Activated CD8-positive, alpha-beta memory T cell treated with anti-CD3 and anti-CD28 coated beads, Interleukin-2, amount 10 ng/mL, durations not matched to agents 7 days and 5 days (primary cell): ENCODE results near the gene PPIL3. TPM values are rescaled to one million over a fixed set of nuclear protein-coding genes. Genes with fewer than 3 reads are reported as not detected.

ENCODE experiments used
- ATAC-seq: fragments of 150-1000 bp; cut with Tn5 transposase; one replicate; pipeline ENCODE4 v1.10.0; 2021; ENCODE audit warnings: moderate library complexity
- CTCF ChIA-PET: fragments of 350-600 bp; sonication (Branson Sonifier 250); formaldehyde crosslinking; loops from one replicate; lab custom pipeline; 2021; ENCODE audit warnings: antibody characterized with exemption; lab: Charles Lee
- DNase-seq: peaks from one replicate; pipeline ENCODE4 v3.0.0-alpha.2; 2020
- H3K27ac Mint-ChIP-seq: one replicate; pipeline ENCODE4 v1.8.0; 2021; ENCODE audit warnings: mild to moderate bottlenecking, mixed read lengths
- H3K27me3 Mint-ChIP-seq: one replicate; pipeline ENCODE4 v1.8.0; 2021; ENCODE audit warnings: mixed read lengths
- H3K36me3 Mint-ChIP-seq: one replicate; pipeline ENCODE4 v1.8.0; 2021; ENCODE audit warnings: mild to moderate bottlenecking, mixed read lengths
- H3K4me1 Mint-ChIP-seq: one replicate; pipeline ENCODE4 v1.8.0; 2021; ENCODE audit warnings: mixed read lengths
- H3K4me3 Mint-ChIP-seq: one replicate; pipeline ENCODE4 v1.8.0; 2021; ENCODE audit warnings: mild to moderate bottlenecking, moderate library complexity, mixed read lengths
- H3K9me3 Mint-ChIP-seq: one replicate; pipeline ENCODE4 v1.8.0; 2022; ENCODE audit warnings: low read depth, mixed read lengths
- total RNA-seq, 2 experiments: library from RNA; stranded (reverse); gene quantifications; one replicate each; pipeline ENCODE4 v1.2.3, GENCODE V29; 2021

PPIL3 gene
- total RNA-seq, 2 experiments from 2014 or later: 40.2 to 41.5 TPM

GRCh38 chr2:200850512-200851256 lies 38.2 kb downstream of the PPIL3 start:
- DNase-seq (no peak), ATAC-seq (no peak)
- H3K9me3 Mint-ChIP-seq: no peaks in the 10 kb centered on the region
- peaks cover 46% of the 10 kb centered on the region for H3K36me3 Mint-ChIP-seq
- no peak overlapping the region for H3K27ac Mint-ChIP-seq
- H3K4me3 Mint-ChIP-seq: no peak overlapping the region
- H3K27me3 Mint-ChIP-seq: no peaks in the 10 kb centered on the region
- peaks cover 3% of the 10 kb centered on the region for H3K4me1 Mint-ChIP-seq
- CTCF ChIA-PET: no interaction called here

GRCh38 chr2:200847939-200848338 lies 40.9 kb downstream of the PPIL3 start:
- Mint-ChIP-seq H3K4me1 (peaks cover 3% of the 10 kb centered on the region), H3K9me3 (no peaks in the 10 kb centered on the region), H3K36me3 (peaks cover 26% of the 10 kb centered on the region), H3K4me3 (no peak overlapping the region), H3K27ac (no peak overlapping the region), H3K27me3 (no peaks in the 10 kb centered on the region)
- DNase-seq (no peak), ATAC-seq (no peak)
- CTCF ChIA-PET: no interaction called here

- Mint-ChIP-seq H3K36me3 (peaks cover 20% of the 10 kb centered on the region), H3K27me3 (peaks cover 4% of the 10 kb centered on the region), H3K4me1 (peaks cover 3% of the 10 kb centered on the region), H3K4me3 (no peak overlapping the region), H3K9me3 (no peaks in the 10 kb centered on the region), H3K27ac (no peak overlapping the region)
- ATAC-seq: no peak
- no peak for DNase-seq
- CTCF ChIA-PET: interaction anchor here (0.6 kb wide), 1 partner anchor 363 kb away, joined by 3 read pairs; no protein-coding TSS in a partner anchor
Observed at GRCh38 chr2:200847269-200847668, 41.6 kb downstream of the PPIL3 start.

GRCh38 chr2:200845669-200846325 lies 43.1 kb downstream of the PPIL3 start:
- ATAC-seq (no peak), DNase-seq (no peak)
- Mint-ChIP-seq H3K27me3 (peaks cover 4% of the 10 kb centered on the region), H3K4me3 (no peak overlapping the region), H3K9me3 (no peaks in the 10 kb centered on the region), H3K4me1 (peaks cover 2% of the 10 kb centered on the region), H3K27ac (no peak overlapping the region), H3K36me3 (peaks cover 6% of the 10 kb centered on the region)
- CTCF ChIA-PET: interaction anchor here (0.9 to 1.4 kb wide), 3 partner anchors 13 to 24 kb away, joined by 3 to 6 read pairs (median 3); no protein-coding TSS in a partner anchor

- CTCF ChIA-PET: interaction anchor here (0.9 to 1.4 kb wide), 3 partner anchors 13 to 24 kb away, joined by 3 to 6 read pairs (median 3); no protein-coding TSS in a partner anchor
- Mint-ChIP-seq H3K4me1 (peaks cover 2% of the 10 kb centered on the region), H3K4me3 (no peak overlapping the region), H3K27me3 (peaks cover 4% of the 10 kb centered on the region), H3K9me3 (no peaks in the 10 kb centered on the region), H3K36me3 (no peaks in the 10 kb centered on the region), H3K27ac (no peak overlapping the region)
- no peak for DNase-seq
- no peak for ATAC-seq
Observed at GRCh38 chr2:200845194-200845593, 43.7 kb downstream of the PPIL3 start.

- ATAC-seq: no peak
- CTCF ChIA-PET: interaction anchor here (0.9 kb wide), 1 partner anchor 15 kb away, joined by 3 read pairs; no protein-coding TSS in a partner anchor
- no peaks in the 10 kb centered on the region for H3K9me3 Mint-ChIP-seq
Observed at GRCh38 chr2:200843993-200844948, 44.6 kb downstream of the PPIL3 start.

GRCh38 chr2:200839513-200839912 lies 49.4 kb downstream of the PPIL3 start:
- Mint-ChIP-seq H3K36me3 (peaks cover 2% of the 10 kb centered on the region), H3K27me3 (peaks cover 4% of the 10 kb centered on the region), H3K4me3 (no peak overlapping the region), H3K27ac (no peak overlapping the region), H3K4me1 (no peaks in the 10 kb centered on the region), H3K9me3 (peaks cover 3% of the 10 kb centered on the region)
- CTCF ChIA-PET: no interaction called here
- ATAC-seq (no peak), DNase-seq (no peak)

More at GRCh38 chr2:200843993-200844948, 44.6 kb downstream of the PPIL3 start:
- H3K4me3 Mint-ChIP-seq: no peak overlapping the region
- no peak overlapping the region for H3K27ac Mint-ChIP-seq
- no peaks in the 10 kb centered on the region for H3K36me3 Mint-ChIP-seq
- H3K27me3 Mint-ChIP-seq: peaks cover 4% of the 10 kb centered on the region
- DNase-seq: no peak
- peaks cover 2% of the 10 kb centered on the region for H3K4me1 Mint-ChIP-seq

- CTCF ChIA-PET: no interaction called here
- Mint-ChIP-seq H3K4me1 (no peaks in the 10 kb centered on the region), H3K27ac (no peak overlapping the region)
Observed at GRCh38 chr2:200834701-200835100, 54.2 kb downstream of the PPIL3 start.

GRCh38 chr2:200829258-200829655 lies 59.6 kb downstream of the PPIL3 start:
- H3K27ac Mint-ChIP-seq: no peak overlapping the region
- H3K27me3 Mint-ChIP-seq: peaks cover 7% of the 10 kb centered on the region
- H3K9me3 Mint-ChIP-seq: no peaks in the 10 kb centered on the region
- H3K36me3 Mint-ChIP-seq: peaks cover 10% of the 10 kb centered on the region
- ATAC-seq (no peak), DNase-seq (no peak)
- no peaks in the 10 kb centered on the region for H3K4me1 Mint-ChIP-seq
- CTCF ChIA-PET: no interaction called here
- no peak overlapping the region for H3K4me3 Mint-ChIP-seq

More at GRCh38 chr2:200834701-200835100, 54.2 kb downstream of the PPIL3 start:
- Mint-ChIP-seq H3K4me3 (no peak overlapping the region), H3K27me3 (peaks cover 7% of the 10 kb centered on the region), H3K9me3 (peaks cover 3% of the 10 kb centered on the region), H3K36me3 (peaks cover 2% of the 10 kb centered on the region)
- ATAC-seq (no peak), DNase-seq (no peak)

GRCh38 chr2:200828572-200829257 lies 60.2 kb downstream of the PPIL3 start:
- no peaks in the 10 kb centered on the region for H3K9me3 Mint-ChIP-seq
- no peaks in the 10 kb centered on the region for H3K4me1 Mint-ChIP-seq
- CTCF ChIA-PET: no interaction called here
- ATAC-seq: no peak
- no peak for DNase-seq
- no peak overlapping the region for H3K27ac Mint-ChIP-seq
- H3K27me3 Mint-ChIP-seq: peaks cover 7% of the 10 kb centered on the region
- no peak overlapping the region for H3K4me3 Mint-ChIP-seq
- H3K36me3 Mint-ChIP-seq: peaks cover 10% of the 10 kb centered on the region

- no peak overlapping the region for H3K4me3 Mint-ChIP-seq
- no peak overlapping the region for H3K27ac Mint-ChIP-seq
- CTCF ChIA-PET: no interaction called here
- peaks cover 7% of the 10 kb centered on the region for H3K27me3 Mint-ChIP-seq
- no peak for ATAC-seq
- no peaks in the 10 kb centered on the region for H3K9me3 Mint-ChIP-seq
- H3K36me3 Mint-ChIP-seq: peaks cover 10% of the 10 kb centered on the region
- no peaks in the 10 kb centered on the region for H3K4me1 Mint-ChIP-seq
- no peak for DNase-seq
Observed at GRCh38 chr2:200828104-200828503, 60.8 kb downstream of the PPIL3 start.

- peaks cover 51% of the 10 kb centered on the region for H3K36me3 Mint-ChIP-seq
- no peaks in the 10 kb centered on the region for H3K9me3 Mint-ChIP-seq
- H3K4me1 Mint-ChIP-seq: peaks cover 11% of the 10 kb centered on the region
- DNase-seq: no peak
- no peaks in the 10 kb centered on the region for H3K27me3 Mint-ChIP-seq
- no peak overlapping the region for H3K27ac Mint-ChIP-seq
- CTCF ChIA-PET: interaction anchor here (0.8 kb wide), 1 partner anchor 24 kb away, joined by 3 read pairs; no protein-coding TSS in a partner anchor
- H3K4me3 Mint-ChIP-seq: no peak overlapping the region
- no peak for ATAC-seq
Observed at GRCh38 chr2:200821686-200822245, 67.1 kb downstream of the PPIL3 start.
